DND-41 (cell line): ENCODE measurements around the gene CWH43.

Experiments used
- ATAC-seq: fragments of 200-7000 bp; cut with Tn5 transposase; 3 replicates; pipeline ENCODE4 v1.9.1; 2021; ENCODE audit warnings: low read depth; ENCODE audit not compliant: insufficient read depth
- DNase-seq: peaks from one replicate; pipeline ENCODE4 v3.0.0-alpha.2; 2020
- H2AFZ ChIP-seq: 2 replicates; pipeline ENCODE4 v1.6.0; 2012; ENCODE audit warnings: low read depth, low read length
- H3K27ac ChIP-seq: 2 replicates; pipeline ENCODE4 v1.5.1; 2012; ENCODE audit warnings: low read length, inconsistent platforms
- H3K27me3 ChIP-seq: fragments of 200-600 bp; sonication (generic); 2 replicates; pipeline ENCODE4 v1.6.0; 2012; ENCODE audit warnings: low read length, mild to moderate bottlenecking, inconsistent platforms; ENCODE audit not compliant: insufficient read depth, poor library complexity
- H3K36me3 ChIP-seq: 2 replicates; pipeline ENCODE4 v1.5.1; 2012; ENCODE audit warnings: low read length, inconsistent platforms; ENCODE audit not compliant: insufficient read depth
- H3K4me1 ChIP-seq: 2 replicates; pipeline ENCODE4 v1.5.1; 2012; ENCODE audit warnings: mild to moderate bottlenecking, low read length; ENCODE audit not compliant: insufficient read depth
- H3K4me2 ChIP-seq: 2 replicates; pipeline ENCODE4 v1.6.0; 2012; ENCODE audit warnings: mild to moderate bottlenecking, moderate library complexity, low read length, inconsistent platforms; ENCODE audit not compliant: insufficient read depth
- H3K4me3 ChIP-seq, 2 experiments: fragments of 200-600 bp in 1 of 2; shearing (Covaris generic) in 1 of 2; 2 replicates each; pipeline ENCODE4 v1.5.1; 2012 to 2016; ENCODE audit warnings: inconsistent platforms in 2 of 2, low read length in 2 of 2, mild to moderate bottlenecking in 2 of 2, low read depth in 1 of 2, moderate library complexity in 1 of 2
- H3K79me2 ChIP-seq: 2 replicates; pipeline ENCODE4 v1.6.0; 2012; ENCODE audit warnings: low read length, inconsistent platforms; ENCODE audit not compliant: insufficient read depth
- H3K9ac ChIP-seq: 2 replicates; pipeline ENCODE4 v1.6.0; 2012; ENCODE audit warnings: low read depth, mild to moderate bottlenecking, inconsistent platforms, low read length, moderate library complexity
- H3K9me3 ChIP-seq: 2 replicates; pipeline ENCODE4 v1.5.1; 2012; ENCODE audit warnings: low read length, moderate library complexity, mild to moderate bottlenecking, inconsistent platforms; ENCODE audit not compliant: insufficient read depth, severe bottlenecking
- H4K20me1 ChIP-seq: 2 replicates; pipeline ENCODE4 v1.6.0; 2012; ENCODE audit warnings: low read length; ENCODE audit not compliant: insufficient read depth
- CTCF ChIP-seq: IDR thresholded peaks from 2 replicates; pipeline ENCODE4 v1.5.1; 2012; ENCODE audit warnings: borderline replicate concordance, low read length, moderate library complexity, mild to moderate bottlenecking; ENCODE audit not compliant: poor library complexity, severe bottlenecking; ENCODE audit errors: extremely low read depth
- EZH2 ChIP-seq: IDR thresholded peaks from 3 replicates; pipeline ENCODE4 v1.6.1; 2012; ENCODE audit warnings: borderline replicate concordance, low read depth, mild to moderate bottlenecking, moderate library complexity, low read length, inconsistent platforms; ENCODE audit not compliant: severe bottlenecking

Gene CWH43

GRCh38 chr4:48945981-48946380, 40.1 kb upstream of the CWH43 start:
- Histone ChIP-seq H3K27ac (no peak overlapping the region), H4K20me1 (no peaks in the 10 kb centered on the region), H3K27me3 (peaks cover 6% of the 10 kb centered on the region), H3K4me2 (no peak overlapping the region), H3K4me1 (no peaks in the 10 kb centered on the region), H3K36me3 (no peaks in the 10 kb centered on the region), H2AFZ (no peak overlapping the region), H3K79me2 (no peaks in the 10 kb centered on the region), H3K9me3 (no peaks in the 10 kb centered on the region), H3K4me3 (no peak overlapping the region), H3K9ac (no peak overlapping the region)
- DNase-seq (no peak), ATAC-seq (no peak)
- no peak for TF ChIP-seq EZH2
- no peak for TF ChIP-seq CTCF

- no peaks in the 10 kb centered on the region for H3K27me3 ChIP-seq
- no peak overlapping the region for H3K4me2 ChIP-seq
- no peaks in the 10 kb centered on the region for H3K4me1 ChIP-seq
- DNase-seq (no peak), ATAC-seq (no peak)
- H2AFZ ChIP-seq: no peak overlapping the region
- no peaks in the 10 kb centered on the region for H3K9me3 ChIP-seq
- no peak overlapping the region for H3K9ac ChIP-seq
- H3K36me3 ChIP-seq: no peaks in the 10 kb centered on the region
- TF ChIP-seq CTCF: peak; percentile 19
- TF ChIP-seq EZH2: no peak
- no peak overlapping the region for H3K27ac ChIP-seq
- no peaks in the 10 kb centered on the region for H4K20me1 ChIP-seq
- no peaks in the 10 kb centered on the region for H3K79me2 ChIP-seq
- no peak overlapping the region for H3K4me3 ChIP-seq
Measured at GRCh38 chr4:48947731-48948130, 38.3 kb upstream of the CWH43 start.

DNA sequence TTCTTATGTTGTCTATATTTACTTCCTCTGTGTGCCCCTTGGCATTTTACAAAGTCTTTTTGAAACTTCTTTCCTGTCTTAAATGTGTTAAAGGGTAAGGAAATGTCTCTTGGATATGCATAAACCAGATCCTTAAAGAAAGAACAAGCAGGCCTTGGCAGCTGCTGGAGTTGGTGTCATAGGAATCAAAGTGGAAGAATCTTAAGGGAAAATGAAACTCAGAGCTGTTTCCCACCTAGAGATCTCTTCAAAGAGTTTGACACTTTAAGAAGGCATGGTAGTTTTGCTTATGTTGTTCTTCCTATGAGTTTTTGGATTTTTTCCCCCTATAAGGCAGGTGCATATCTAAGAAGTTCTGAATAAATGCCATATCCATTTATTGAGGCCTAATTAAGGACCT, 37.0 kb upstream of the CWH43 start:
- H2AFZ ChIP-seq: no peak overlapping the region

More for the DNA sequence above, 37.0 kb upstream of the CWH43 start:
- TF ChIP-seq CTCF: no peak
- TF ChIP-seq EZH2: no peak
- no peak overlapping the region for H3K9ac ChIP-seq
- ATAC-seq (no peak), DNase-seq (no peak)
- H3K4me2 ChIP-seq: no peak overlapping the region
- no peaks in the 10 kb centered on the region for H3K27me3 ChIP-seq
- H3K79me2 ChIP-seq: no peaks in the 10 kb centered on the region
- no peaks in the 10 kb centered on the region for H4K20me1 ChIP-seq
- no peaks in the 10 kb centered on the region for H3K9me3 ChIP-seq
- no peak overlapping the region for H3K4me3 ChIP-seq
- H3K36me3 ChIP-seq: no peaks in the 10 kb centered on the region
- H3K4me1 ChIP-seq: no peaks in the 10 kb centered on the region
- no peak overlapping the region for H3K27ac ChIP-seq
